ENCODE measurements around the gene BCAS1. TPM values are rescaled to one million over a fixed set of nuclear protein-coding genes. Genes with fewer than 3 reads are reported as not detected.

The BCAS1 gene
- total RNA-seq, 4 donors from 2014 or later = 0.32 TPM; not detected in 3

- no peak overlapping the region for H3K4me3 ChIP-seq
- in situ Hi-C loops (cut with MboI; ENCODE audit: low sequenced_read_pairs in 4 of 4) (no loop called here), intact Hi-C loops (cut with DNase I; ENCODE audit: low total_unique reads) (no loop called here)
- H3K27me3 ChIP-seq = peaks cover 0 to 4% (median 0%) of the 10 kb centered on the region in 3 donors
- TF ChIP-seq POLR2A (IDR thresholded peaks at IDR 0.05) (no peak), CTCF (IDR thresholded peaks at IDR 0.05 in 4 of 5, conservative IDR thresholded peaks at IDR 0.05 in 1 of 5) (no peak)
- no peak overlapping the region for H3K27ac ChIP-seq
- H3K4me1 ChIP-seq = no peaks in the 10 kb centered on the region
- no peaks in the 10 kb centered on the region for H3K9me3 ChIP-seq
- no peak for DNase-seq
- ATAC-seq = no peak
- H3K36me3 ChIP-seq = no peaks in the 10 kb centered on the region
Observed at GRCh38 chr20:54028276-54029011, 42.0 kb downstream of the BCAS1 start.

- no peaks in the 10 kb centered on the region for H3K9me3 ChIP-seq
- TF ChIP-seq CTCF (IDR thresholded peaks at IDR 0.05 in 4 of 5, conservative IDR thresholded peaks at IDR 0.05 in 1 of 5) (no peak), POLR2A (IDR thresholded peaks at IDR 0.05) (no peak)
- ATAC-seq (no peak), DNase-seq (no peak)
- H3K4me1 ChIP-seq = no peaks in the 10 kb centered on the region
- no peak overlapping the region for H3K4me3 ChIP-seq
- in situ Hi-C loops (cut with MboI; ENCODE audit: low sequenced_read_pairs in 4 of 4) = no loop called here
- H3K36me3 ChIP-seq = no peaks in the 10 kb centered on the region
- no peak overlapping the region for H3K27ac ChIP-seq
- intact Hi-C loops (cut with DNase I; ENCODE audit: low total_unique reads) = no loop called here
- H3K27me3 ChIP-seq = peaks cover 0 to 4% (median 0%) of the 10 kb centered on the region in 3 donors
Observed at GRCh38 chr20:54027704-54028103, 42.7 kb downstream of the BCAS1 start.

- Histone ChIP-seq H3K4me1 (no peaks in the 10 kb centered on the region), H3K9me3 (no peaks in the 10 kb centered on the region), H3K36me3 (no peaks in the 10 kb centered on the region), H3K27me3 (peaks cover 0 to 4% (median 0%) of the 10 kb centered on the region in 3 donors), H3K4me3 (no peak overlapping the region), H3K27ac (no peak overlapping the region)
- no peak for TF ChIP-seq POLR2A (IDR thresholded peaks at IDR 0.05)
- no peak for TF ChIP-seq CTCF (IDR thresholded peaks at IDR 0.05 in 4 of 5, conservative IDR thresholded peaks at IDR 0.05 in 1 of 5)
- in situ Hi-C loops (cut with MboI; ENCODE audit: low sequenced_read_pairs in 4 of 4) (no loop called here), intact Hi-C loops (cut with DNase I; ENCODE audit: low total_unique reads) (no loop called here)
- DNase-seq (no peak), ATAC-seq (no peak)
Observed at GRCh38 chr20:54026295-54027064, 43.9 kb downstream of the BCAS1 start.

GRCh38 chr20:54025251-54025771 lies 45.1 kb downstream of the BCAS1 start:
- in situ Hi-C loops (cut with MboI; ENCODE audit: low sequenced_read_pairs in 4 of 4) = no loop called here
- Histone ChIP-seq H3K9me3 (no peaks in the 10 kb centered on the region), H3K4me3 (no peak overlapping the region), H3K27ac (no peak overlapping the region), H3K27me3 (peaks cover 0 to 4% (median 0%) of the 10 kb centered on the region in 3 donors), H3K4me1 (no peaks in the 10 kb centered on the region), H3K36me3 (no peaks in the 10 kb centered on the region)
- intact Hi-C loops (cut with DNase I; ENCODE audit: low total_unique reads) = no loop called here
- TF ChIP-seq POLR2A (IDR thresholded peaks at IDR 0.05) (no peak), CTCF (IDR thresholded peaks at IDR 0.05 in 4 of 5, conservative IDR thresholded peaks at IDR 0.05 in 1 of 5) (no peak)
- DNase-seq = no peak
- no peak for ATAC-seq
